ENCODE measurements around the gene SOCS3. TPM values are rescaled to one million over a fixed set of nuclear protein-coding genes. Genes with fewer than 3 reads are reported as not detected.

The SOCS3 gene
- total and polyA plus RNA-seq, 3 donors from 2014 or later, result 2.2 to 17.8 (median 9.6) TPM

DNA sequence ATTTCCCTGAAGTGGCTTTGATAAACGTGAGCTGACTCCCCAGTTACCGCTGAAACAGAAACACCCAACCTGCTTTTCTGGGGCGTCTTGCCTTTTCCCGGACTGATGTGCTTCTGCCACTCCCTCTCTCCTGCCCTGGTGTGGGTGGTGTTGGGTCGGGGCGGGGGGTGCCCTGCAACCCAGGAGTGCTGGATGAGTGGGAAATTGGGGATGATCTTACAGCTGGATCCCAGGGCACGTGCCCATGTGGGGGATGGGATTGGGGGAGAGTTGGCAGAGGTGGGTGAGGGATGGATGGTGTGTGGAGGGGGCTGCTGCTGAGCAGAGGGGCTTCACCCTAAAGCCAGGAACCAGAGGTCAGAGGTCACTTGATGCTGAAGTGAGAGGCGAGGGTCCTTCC, 47.0 kb upstream of the SOCS3 start:
- Histone ChIP-seq H3K4me3 (no peak overlapping the region), H3K9me3 (no peaks in the 10 kb centered on the region), H3K27ac (no peak overlapping the region), H3K4me1 (no peaks in the 10 kb centered on the region), H3K36me3 (ENCODE audit: low read depth, missing control alignments) (no peaks in the 10 kb centered on the region), H3K27me3 (no peaks in the 10 kb centered on the region)
- intact Hi-C loops (cut with DNase I; ENCODE audit: low total_unique reads), result no loop called here
- WGBS, 2 donors, result 89 to 95% methylated on average over 5 to 8 of the region's 8 CpGs
- TF ChIP-seq, protein P1, sequence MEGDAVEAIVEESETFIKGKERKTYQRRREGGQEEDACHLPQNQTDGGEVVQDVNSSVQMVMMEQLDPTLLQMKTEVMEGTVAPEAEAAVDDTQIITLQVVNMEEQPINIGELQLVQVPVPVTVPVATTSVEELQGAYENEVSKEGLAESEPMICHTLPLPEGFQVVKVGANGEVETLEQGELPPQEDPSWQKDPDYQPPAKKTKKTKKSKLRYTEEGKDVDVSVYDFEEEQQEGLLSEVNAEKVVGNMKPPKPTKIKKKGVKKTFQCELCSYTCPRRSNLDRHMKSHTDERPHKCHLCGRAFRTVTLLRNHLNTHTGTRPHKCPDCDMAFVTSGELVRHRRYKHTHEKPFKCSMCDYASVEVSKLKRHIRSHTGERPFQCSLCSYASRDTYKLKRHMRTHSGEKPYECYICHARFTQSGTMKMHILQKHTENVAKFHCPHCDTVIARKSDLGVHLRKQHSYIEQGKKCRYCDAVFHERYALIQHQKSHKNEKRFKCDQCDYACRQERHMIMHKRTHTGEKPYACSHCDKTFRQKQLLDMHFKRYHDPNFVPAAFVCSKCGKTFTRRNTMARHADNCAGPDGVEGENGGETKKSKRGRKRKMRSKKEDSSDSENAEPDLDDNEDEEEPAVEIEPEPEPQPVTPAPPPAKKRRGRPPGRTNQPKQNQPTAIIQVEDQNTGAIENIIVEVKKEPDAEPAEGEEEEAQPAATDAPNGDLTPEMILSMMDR (IDR thresholded peaks at IDR 0.05), result no peak
- no peak for TF ChIP-seq POLR2A (IDR thresholded peaks at IDR 0.05)
- no peak for DNase-seq

DNA sequence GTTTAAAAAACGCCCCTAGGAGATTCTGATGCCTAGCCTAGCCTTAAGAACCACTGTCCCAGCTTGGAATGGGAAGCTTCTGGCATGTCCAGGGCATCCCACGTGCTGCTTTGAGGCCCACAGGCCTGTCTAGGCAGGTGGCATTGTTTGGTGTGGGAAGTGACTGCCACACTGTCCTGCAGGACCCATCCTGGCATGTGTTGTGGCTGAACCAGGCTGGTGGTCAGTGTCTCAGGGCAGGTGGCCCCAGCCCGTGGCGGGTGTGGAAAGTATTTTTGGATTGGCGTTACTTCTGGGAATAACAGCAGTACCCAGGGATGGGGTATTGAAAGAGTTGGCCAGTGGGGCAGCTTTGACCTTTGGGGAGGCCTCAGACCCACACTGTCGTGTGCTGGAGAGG, 46.5 kb upstream of the SOCS3 start:
- Histone ChIP-seq H3K4me1 (no peaks in the 10 kb centered on the region), H3K27ac (no peak overlapping the region), H3K9me3 (no peaks in the 10 kb centered on the region), H3K4me3 (no peak overlapping the region), H3K36me3 (ENCODE audit: low read depth, missing control alignments) (no peaks in the 10 kb centered on the region), H3K27me3 (no peaks in the 10 kb centered on the region)
- TF ChIP-seq, protein P1 (IDR thresholded peaks at IDR 0.05), result no peak
- TF ChIP-seq POLR2A (IDR thresholded peaks at IDR 0.05), result no peak
- intact Hi-C loops (cut with DNase I; ENCODE audit: low total_unique reads), result no loop called here
- 92 to 93% methylated on average over 2 to 6 of the region's 6 CpGs for WGBS, 2 donors
- no peak for DNase-seq

DNA sequence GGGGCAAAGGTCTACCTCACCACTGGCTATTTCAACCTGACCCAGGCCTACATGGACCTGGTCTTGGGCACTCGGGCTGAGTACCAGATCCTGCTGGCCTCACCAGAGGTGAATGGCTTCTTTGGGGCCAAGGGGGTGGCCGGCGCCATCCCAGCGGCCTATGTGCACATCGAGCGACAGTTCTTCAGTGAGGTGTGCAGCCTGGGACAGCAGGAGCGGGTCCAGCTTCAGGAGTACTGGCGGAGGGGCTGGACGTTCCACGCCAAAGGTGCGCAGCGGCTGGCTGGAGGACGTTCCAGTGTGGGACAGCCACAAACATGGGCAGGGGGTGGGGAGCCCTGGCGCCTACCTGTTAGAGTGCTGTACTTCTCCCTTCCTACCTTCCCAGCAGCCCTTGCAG, 43.9 kb upstream of the SOCS3 start:
- Histone ChIP-seq H3K9me3 (no peaks in the 10 kb centered on the region), H3K4me1 (no peaks in the 10 kb centered on the region), H3K27me3 (no peaks in the 10 kb centered on the region), H3K4me3 (no peak overlapping the region), H3K27ac (no peak overlapping the region), H3K36me3 (ENCODE audit: low read depth, missing control alignments) (no peaks in the 10 kb centered on the region)
- no peak for DNase-seq
- 96% methylated on average over 5 to 14 of the region's 14 CpGs for WGBS, 2 donors
- intact Hi-C loops (cut with DNase I; ENCODE audit: low total_unique reads), result no loop called here
- TF ChIP-seq, protein P1 (IDR thresholded peaks at IDR 0.05), result no peak
- TF ChIP-seq POLR2A (IDR thresholded peaks at IDR 0.05), result no peak

DNA sequence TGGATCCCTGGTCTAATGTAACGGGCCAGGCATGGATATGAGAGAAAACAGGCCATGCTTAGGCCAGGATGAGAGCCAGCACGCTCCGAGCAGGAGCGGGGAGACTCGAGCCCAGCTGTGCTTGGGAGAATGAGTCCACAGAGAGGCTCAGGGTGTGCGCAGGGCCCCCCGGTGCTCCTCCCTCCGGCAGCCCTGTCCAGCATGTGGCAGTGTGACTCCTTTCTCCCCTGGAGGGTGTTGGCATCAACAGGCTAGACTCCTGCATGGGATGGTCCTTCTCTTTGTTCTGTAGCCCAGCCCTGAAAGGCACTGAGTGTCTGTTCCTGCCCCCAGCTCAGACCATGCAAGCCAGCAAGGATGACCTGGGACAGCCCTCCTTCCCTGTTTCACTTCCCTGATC, 42.0 kb upstream of the SOCS3 start:
- Histone ChIP-seq H3K27me3 (no peaks in the 10 kb centered on the region), H3K4me1 (no peaks in the 10 kb centered on the region), H3K9me3 (no peaks in the 10 kb centered on the region), H3K4me3 (no peak overlapping the region), H3K36me3 (ENCODE audit: low read depth, missing control alignments) (no peaks in the 10 kb centered on the region), H3K27ac (no peak overlapping the region)
- no peak for TF ChIP-seq POLR2A (IDR thresholded peaks at IDR 0.05)
- TF ChIP-seq, protein P1 (IDR thresholded peaks at IDR 0.05), result no peak
- intact Hi-C loops (cut with DNase I; ENCODE audit: low total_unique reads), result no loop called here
- 68 to 79% methylated on average over 5 to 7 of the region's 8 CpGs for WGBS, 2 donors
- DNase-seq, result no peak

DNA sequence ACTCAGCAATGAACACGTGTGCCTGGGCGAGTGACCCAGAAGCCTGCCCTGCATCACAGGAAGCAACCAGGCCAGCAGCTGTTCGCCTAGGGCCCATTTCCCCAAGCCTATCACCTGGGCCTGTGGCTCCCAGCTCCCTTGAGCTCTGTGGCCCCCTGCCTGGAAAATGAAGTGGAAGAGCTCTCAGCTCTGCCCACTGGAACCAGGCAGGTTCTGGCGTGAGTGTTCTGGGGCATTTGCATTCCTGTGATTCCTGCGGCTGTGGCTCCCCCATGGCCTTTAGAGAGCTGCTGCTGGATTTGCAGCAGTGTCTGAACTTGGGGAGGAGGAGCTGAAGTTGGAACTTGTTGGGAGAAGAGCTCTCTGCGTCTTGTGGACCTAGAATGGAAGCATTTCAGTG, 41.4 kb upstream of the SOCS3 start:
- WGBS, 2 donors, result 72 to 94% methylated on average over 2 to 6 of the region's 6 CpGs
- no peak for TF ChIP-seq POLR2A (IDR thresholded peaks at IDR 0.05)
- TF ChIP-seq, protein P1 (IDR thresholded peaks at IDR 0.05), result no peak
- Histone ChIP-seq H3K9me3 (no peaks in the 10 kb centered on the region), H3K4me3 (no peak overlapping the region), H3K4me1 (no peaks in the 10 kb centered on the region), H3K36me3 (ENCODE audit: low read depth, missing control alignments) (no peaks in the 10 kb centered on the region), H3K27me3 (no peaks in the 10 kb centered on the region), H3K27ac (no peak overlapping the region)
- no peak for DNase-seq
- intact Hi-C loops (cut with DNase I; ENCODE audit: low total_unique reads), result no loop called here

Measured in testis (tissue), 3 donors.